SH-SY5Y (cell line): ENCODE results near the gene TCEA3.

Source experiments
- GATA2 ChIP-seq: IDR thresholded peaks from 2 replicates; pipeline ENCODE4 v1.6.1; 2011; ENCODE audit warnings: mild to moderate bottlenecking, low read depth, low read length
- GATA3 ChIP-seq: IDR thresholded peaks from 2 replicates; pipeline ENCODE4 v1.6.1; 2011; ENCODE audit warnings: low read depth, mild to moderate bottlenecking, low read length, moderate library complexity

The TCEA3 gene

GRCh38 chr1:23421343-23421742, 3.2 kb downstream of the TCEA3 start:
- TF ChIP-seq GATA2 = no peak
- no peak for TF ChIP-seq GATA3

GRCh38 chr1:23420778-23421177, 3.8 kb downstream of the TCEA3 start:
- TF ChIP-seq GATA2 (no peak), GATA3 (no peak)

GRCh38 chr1:23419180-23419579, 5.4 kb downstream of the TCEA3 start:
- no peak for TF ChIP-seq GATA3
- TF ChIP-seq GATA2 = no peak

GRCh38 chr1:23417570-23417969, 7.0 kb downstream of the TCEA3 start:
- TF ChIP-seq GATA3 (no peak), GATA2 (no peak)

- TF ChIP-seq GATA2 = no peak
- no peak for TF ChIP-seq GATA3
These were observed 7.6 kb downstream of the TCEA3 start for GRCh38 chr1:23416964-23417363.

- TF ChIP-seq GATA3 (no peak), GATA2 (no peak)
These were observed 15.7 kb downstream of the TCEA3 start for GRCh38 chr1:23408797-23409290.

GRCh38 chr1:23407016-23407630, 17.4 kb downstream of the TCEA3 start:
- TF ChIP-seq GATA2 (no peak), GATA3 (no peak)

- no peak for TF ChIP-seq GATA3
These were observed 18.6 kb downstream of the TCEA3 start for GRCh38 chr1:23405946-23406345.

- TF ChIP-seq GATA2 (no peak), GATA3 (no peak)
These were observed 20.6 kb downstream of the TCEA3 start for GRCh38 chr1:23403735-23404486.

GRCh38 chr1:23403355-23403734, 21.2 kb downstream of the TCEA3 start:
- TF ChIP-seq GATA3 (no peak), GATA2 (no peak)

- TF ChIP-seq GATA2 (no peak), GATA3 (no peak)
These were observed 21.6 kb downstream of the TCEA3 start for GRCh38 chr1:23403038-23403336.

GRCh38 chr1:23402286-23403037, 22.1 kb downstream of the TCEA3 start:
- TF ChIP-seq GATA2 = no peak
- TF ChIP-seq GATA3 = no peak

GRCh38 chr1:23401313-23401712, 23.2 kb downstream of the TCEA3 start:
- TF ChIP-seq GATA2 (no peak), GATA3 (no peak)

- no peak for TF ChIP-seq GATA2
- no peak for TF ChIP-seq GATA3
These were observed 24.0 kb downstream of the TCEA3 start for GRCh38 chr1:23400324-23401114.

GRCh38 chr1:23399229-23399628, 25.3 kb downstream of the TCEA3 start:
- TF ChIP-seq GATA2 (no peak), GATA3 (no peak)
